MM.1S (cell line): ENCODE results near the gene VSIR.

Experiments
- DNase-seq: peaks from one replicate; pipeline ENCODE4 v3.0.0-alpha.2; 2015
- H2AFZ ChIP-seq: fragments of 300-600 bp; sonication (generic); 2 replicates; pipeline ENCODE4 v1.6.0; 2016; ENCODE audit warnings: antibody characterized with exemption, low read length
- H3F3A ChIP-seq: fragments of 300-600 bp; sonication (generic); 2 replicates; pipeline ENCODE4 v1.6.1; 2016; ENCODE audit warnings: mild to moderate bottlenecking, antibody characterized with exemption, low read length, moderate library complexity, mixed read lengths; ENCODE audit not compliant: insufficient read depth
- H3K27ac ChIP-seq: fragments of 300-600 bp; sonication (generic); 2 replicates; pipeline ENCODE4 v1.5.1; 2016; ENCODE audit warnings: mild to moderate bottlenecking, low read length
- H3K27me3 ChIP-seq: fragments of 300-600 bp; sonication (generic); replicated peaks from 2 replicates; pipeline ENCODE4 v1.6.0; 2016; ENCODE audit warnings: low read length; ENCODE audit not compliant: insufficient read depth
- H3K36me3 ChIP-seq: fragments of 300-600 bp; sonication (generic); replicated peaks from 2 replicates; pipeline ENCODE4 v1.6.1; 2016; ENCODE audit warnings: mild to moderate bottlenecking, low read length, mixed read lengths; ENCODE audit not compliant: insufficient read depth
- H3K4me1 ChIP-seq: fragments of 300-600 bp; sonication (generic); 2 replicates; pipeline ENCODE4 v1.6.1; 2016; ENCODE audit warnings: low read length, mixed read lengths
- H3K4me2 ChIP-seq: fragments of 300-600 bp; sonication (generic); 2 replicates; pipeline ENCODE4 v1.6.0; 2016; ENCODE audit warnings: low read depth, low read length
- H3K4me3 ChIP-seq: fragments of 300-600 bp; sonication (generic); 2 replicates; pipeline ENCODE4 v1.5.1; 2016; ENCODE audit warnings: low read length, mixed read lengths
- H3K79me2 ChIP-seq: fragments of 300-600 bp; sonication (generic); 2 replicates; pipeline ENCODE4 v1.6.1; 2016; ENCODE audit warnings: mixed run types, low read length, mixed read lengths
- H3K9ac ChIP-seq: fragments of 300-600 bp; sonication (generic); 2 replicates; pipeline ENCODE4 v1.6.1; 2016; ENCODE audit warnings: low read length, mixed read lengths
- H3K9me2 ChIP-seq: fragments of 300-600 bp; sonication (generic); replicated peaks from 2 replicates; pipeline ENCODE4 v1.6.1; 2016; ENCODE audit warnings: mild to moderate bottlenecking, low read length, mixed read lengths; ENCODE audit not compliant: insufficient read depth
- H3K9me3 ChIP-seq: fragments of 300-600 bp; sonication (generic); replicated peaks from 2 replicates; pipeline ENCODE4 v1.6.1; 2016; ENCODE audit warnings: mild to moderate bottlenecking, low read length, mixed read lengths; ENCODE audit not compliant: insufficient read depth
- H4K20me1 ChIP-seq: fragments of 300-600 bp; sonication (generic); 2 replicates; pipeline ENCODE4 v1.6.1; 2016; ENCODE audit warnings: mild to moderate bottlenecking, low read length, moderate library complexity, mixed read lengths; ENCODE audit not compliant: insufficient read depth
- CTCF ChIP-seq: fragments of 300-600 bp; sonication (generic); IDR thresholded peaks from 2 replicates; pipeline ENCODE4 v1.5.1; 2016; ENCODE audit warnings: antibody characterized with exemption, low read length, mixed read lengths
- EZH2 ChIP-seq: fragments of 300-600 bp; sonication (generic); optimal IDR thresholded peaks from 2 replicates; pipeline ENCODE3; 2017; ENCODE audit warnings: low read depth, mild to moderate bottlenecking, antibody characterized with exemption, low read length, mixed read lengths
- EZH2phosphoT487 ChIP-seq: fragments of 300-600 bp; sonication (generic); IDR thresholded peaks from 2 replicates; pipeline ENCODE4 v1.6.1; 2018; ENCODE audit warnings: antibody characterized with exemption, low read length

Gene VSIR

GRCh38 chr10:71749396-71749795 is 23.9 kb downstream of the VSIR start:
- H3K9ac ChIP-seq = peak overlapping the region; percentile 37; the same call in 1 of the 2 replicates
- H3K4me3 ChIP-seq = no peak overlapping the region
- TF ChIP-seq EZH2phosphoT487 (no peak), CTCF (no peak), EZH2 (no peak)
- DNase-seq = no peak
- H3K4me1 ChIP-seq = peaks cover 23% of the 10 kb centered on the region
- no peaks in the 10 kb centered on the region for H3K36me3 ChIP-seq
- H3K4me2 ChIP-seq = peak overlapping the region; percentile 59; the same call in 1 of the 2 replicates
- no peaks in the 10 kb centered on the region for H3K9me3 ChIP-seq
- peaks cover 20% of the 10 kb centered on the region; the same call in 1 of the 2 replicates for H3F3A ChIP-seq
- H3K27ac ChIP-seq = peak overlapping the region; percentile 75; the same call in 1 of the 2 replicates
- H3K79me2 ChIP-seq = no peaks in the 10 kb centered on the region
- peak overlapping the region; percentile 75; the same call in 1 of the 2 replicates for H2AFZ ChIP-seq
- H3K9me2 ChIP-seq = no peaks in the 10 kb centered on the region
- H4K20me1 ChIP-seq = no peaks in the 10 kb centered on the region
- no peaks in the 10 kb centered on the region for H3K27me3 ChIP-seq

- H3K4me3 ChIP-seq = no peak overlapping the region
Measured at GRCh38 chr10:71748671-71749191, 24.6 kb downstream of the VSIR start.

DNA sequence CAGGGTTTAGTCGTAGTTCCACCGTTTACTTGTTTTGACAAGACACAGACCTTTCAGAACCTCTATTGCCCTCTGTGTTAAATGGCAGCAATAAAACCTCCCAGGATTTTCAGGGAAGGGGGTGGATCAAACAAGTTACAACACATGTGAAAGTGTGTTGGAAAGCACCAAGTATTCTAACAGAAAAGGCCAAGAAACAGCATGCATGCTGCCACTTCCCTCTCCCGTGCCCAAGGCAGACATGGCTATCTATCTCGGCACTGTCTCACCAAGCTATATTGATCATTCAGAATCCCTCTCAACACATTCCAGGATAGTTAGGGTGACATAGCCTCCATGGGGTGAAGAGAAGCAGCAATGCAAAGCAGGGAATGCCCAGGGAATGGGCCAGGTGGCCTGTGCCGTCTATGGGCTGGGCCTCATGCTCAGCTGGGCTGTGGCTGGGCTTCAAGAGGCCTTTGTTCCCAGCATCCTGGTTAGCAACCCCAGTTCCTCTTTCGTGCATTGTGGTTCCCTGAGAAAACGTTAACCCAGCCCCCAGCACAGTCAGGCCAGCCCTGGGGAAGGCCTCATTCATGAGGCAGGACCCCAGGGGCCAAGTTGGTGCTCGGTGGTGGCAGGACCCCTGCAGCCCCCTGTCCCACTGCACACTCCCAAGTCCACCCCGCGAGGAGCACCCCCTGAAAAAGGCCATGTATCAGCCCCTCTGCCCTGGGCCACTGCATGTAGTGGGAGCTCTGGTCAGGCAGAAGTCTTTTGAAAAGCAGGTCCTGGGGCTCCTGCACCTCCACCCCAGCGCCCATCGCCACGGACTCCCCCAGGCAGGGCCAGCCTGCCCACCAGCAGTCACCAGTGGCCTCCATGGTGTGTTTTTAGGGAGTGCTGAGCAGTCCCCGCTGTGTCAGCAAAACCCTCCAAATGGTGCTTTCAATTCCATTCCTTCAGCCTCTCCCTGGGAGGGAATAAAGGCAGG is 25.5 kb downstream of the VSIR start:
- Histone ChIP-seq H3K4me2 (peak overlapping the region; percentile 59), H4K20me1 (no peaks in the 10 kb centered on the region), H3K27me3 (no peaks in the 10 kb centered on the region), H3K79me2 (no peaks in the 10 kb centered on the region), H3K4me1 (peaks cover 23% of the 10 kb centered on the region), H3K9ac (peak overlapping the region; percentile 37), H3K36me3 (no peaks in the 10 kb centered on the region), H3K9me3 (no peaks in the 10 kb centered on the region), H3K9me2 (no peaks in the 10 kb centered on the region), H3K27ac (peak overlapping the region; percentile 75; the same call in 1 of the 2 replicates), H3K4me3 (0 out of 2 replicates have a peak overlapping the region, but pooled peaks have one; percentile 10), H2AFZ (peak overlapping the region; percentile 75), H3F3A (peaks cover 20% of the 10 kb centered on the region; the same call in 1 of the 2 replicates)
- TF ChIP-seq EZH2phosphoT487 (no peak), EZH2 (no peak), CTCF (no peak)
- no peak for DNase-seq

More at GRCh38 chr10:71748671-71749191, 24.6 kb downstream of the VSIR start:
- H3K9ac ChIP-seq = peak overlapping the region; percentile 37
- peak overlapping the region; percentile 75 for H2AFZ ChIP-seq
- H3K27me3 ChIP-seq = no peaks in the 10 kb centered on the region
- H3K4me2 ChIP-seq = peak overlapping the region; percentile 59
- H4K20me1 ChIP-seq = no peaks in the 10 kb centered on the region
- H3K36me3 ChIP-seq = no peaks in the 10 kb centered on the region
- H3K4me1 ChIP-seq = peaks cover 23% of the 10 kb centered on the region
- TF ChIP-seq EZH2phosphoT487 (no peak), EZH2 (no peak), CTCF (peak; percentile 37)
- no peaks in the 10 kb centered on the region for H3K79me2 ChIP-seq
- peaks cover 20% of the 10 kb centered on the region; the same call in 1 of the 2 replicates for H3F3A ChIP-seq
- no peaks in the 10 kb centered on the region for H3K9me3 ChIP-seq
- DNase-seq = peak; percentile 89
- H3K9me2 ChIP-seq = no peaks in the 10 kb centered on the region
- peak overlapping the region; percentile 75 for H3K27ac ChIP-seq
